HepG2 (cell line): Measurements from ENCODE around the gene PLEKHA6. TPM values are rescaled to one million over a fixed set of nuclear protein-coding genes. Genes with fewer than 3 reads are reported as not detected.

Experiments
- ATAC-seq: fragments of 200-7000 bp; cut with Tn5 transposase; 3 replicates; pipeline ENCODE4 v1.9.1; 2020; ENCODE audit warnings: mild to moderate bottlenecking, moderate library complexity
- BruUV-seq: library from RNA; stranded (reverse); fragments of 400-500 nt; replicated peaks from 2 replicates; lab custom pipeline; 2021; lab: Mats Ljungman, UMichigan
- CTCF ChIA-PET: fragments of 300-600 bp; formaldehyde crosslinking; extraction: SDS; loops from one replicate; lab custom pipeline; 2021; ENCODE audit warnings: low total read pairs, inconsistent platforms, low intra/inter-chr PET ratio; lab: Yijun Ruan, JAX
- POLR2A ChIA-PET: fragments of 350-600 bp; sonication (Branson Sonifier 250); formaldehyde crosslinking; loops from one replicate; lab custom pipeline; 2020; ENCODE audit warnings: antibody characterized with exemption, inconsistent platforms; lab: Yijun Ruan, JAX
- DNase-seq: peaks from one replicate; pipeline ENCODE4 v3.0.0-alpha.2; 2015; ENCODE audit warnings: low spot score
- FAIRE-seq: peaks from 3 replicates; lab custom pipeline; 2011; peaks lifted over from hg19 to GRCh38; lab: Jason Lieb, UNC
- H2AFZ ChIP-seq: one replicate; pipeline ENCODE4 v1.6.1; 2011; ENCODE audit warnings: low read length, inconsistent platforms
- H3K27ac ChIP-seq: fragments of 300-600 bp; 3 replicates; pipeline ENCODE4 v1.8.0; 2011; ENCODE audit warnings: mixed run types, mild to moderate bottlenecking, mixed read lengths, low read length, inconsistent platforms; ENCODE audit not compliant: insufficient read depth; ENCODE audit errors: extremely low read length
- H3K27me3 ChIP-seq, 2 experiments: fragments of 200-600 bp in 1 of 2; 2 replicates in 1 of 2; 3 replicates in 1 of 2; pipeline versions ENCODE4 v1.6.0 to v1.8.0; 2011; ENCODE audit warnings: low read length in 2 of 2, mild to moderate bottlenecking in 2 of 2, moderate library complexity in 2 of 2, inconsistent platforms in 1 of 2; ENCODE audit not compliant: insufficient read depth in 2 of 2, control insufficient read depth in 1 of 2
- H3K36me3 ChIP-seq, 2 experiments: fragments of 200-600 bp in 1 of 2; replicated peaks in 1 of 2; 2 replicates in 1 of 2; 3 replicates in 1 of 2; pipeline versions ENCODE4 v1.5.1 to v1.8.0; 2011; ENCODE audit warnings: low read length in 2 of 2, inconsistent platforms in 1 of 2; ENCODE audit not compliant: insufficient read depth in 2 of 2, control insufficient read depth in 1 of 2
- H3K4me1 ChIP-seq: 2 replicates; pipeline ENCODE4 v1.5.1; 2012; ENCODE audit warnings: low read length, inconsistent platforms; ENCODE audit not compliant: insufficient read depth
- H3K4me2 ChIP-seq: 2 replicates; pipeline ENCODE4 v1.6.0; 2011; ENCODE audit warnings: low read depth, low read length, inconsistent platforms
- H3K4me3 ChIP-seq, 3 experiments: fragments of 200-600 bp in 1 of 3; sonication (generic), shearing (Covaris generic) in 1 of 3; replicated peaks in 1 of 3; 2 replicates each; pipeline ENCODE4 v1.5.1; 2011 to 2016; ENCODE audit warnings: low read length in 3 of 3, inconsistent platforms in 2 of 3, low read depth in 2 of 3, mild to moderate bottlenecking in 2 of 3, control low read depth in 1 of 3, mixed read lengths in 1 of 3; ENCODE audit not compliant: insufficient read depth in 1 of 3
- H3K79me2 ChIP-seq: one replicate; pipeline ENCODE4 v1.6.1; 2011; ENCODE audit warnings: low read length, inconsistent platforms; ENCODE audit not compliant: insufficient read depth
- H3K9ac ChIP-seq: 2 replicates; pipeline ENCODE4 v1.6.0; 2011; ENCODE audit warnings: mild to moderate bottlenecking, low read depth, low read length, inconsistent platforms; ENCODE audit not compliant: insufficient read depth
- H3K9me3 ChIP-seq: 2 replicates; pipeline ENCODE4 v1.5.1; 2012; ENCODE audit warnings: mild to moderate bottlenecking, low read length
- H4K20me1 ChIP-seq: 2 replicates; pipeline ENCODE4 v1.6.0; 2011; ENCODE audit warnings: inconsistent platforms, mild to moderate bottlenecking, low read length, moderate library complexity; ENCODE audit not compliant: insufficient read depth
- FOXO4 ChIP-seq: sonication (generic); formaldehyde crosslinking; conservative IDR thresholded peaks from 2 replicates; pipeline ENCODE4 v1.8.1; 2023; ENCODE audit warnings: missing genetic modification reagents
- GTF2F1 ChIP-seq: fragments of 150-350 bp; IDR thresholded peaks from 2 replicates; pipeline ENCODE4 v1.6.1; 2014; ENCODE audit warnings: low read length
- HMGXB3 ChIP-seq: sonication (generic); formaldehyde crosslinking; IDR thresholded peaks from 2 replicates; pipeline ENCODE4 v1.4.0; 2020; ENCODE audit warnings: missing genetic modification reagents, borderline replicate concordance
- POLR2AphosphoS5 ChIP-seq: IDR thresholded peaks from 2 replicates; pipeline ENCODE4 v1.6.1; 2012; ENCODE audit warnings: low read depth, low read length
- PTBP1 ChIP-seq: fragments of 200-400 bp; formaldehyde crosslinking; IDR thresholded peaks from 2 replicates; pipeline ENCODE4 v1.6.1; 2018; ENCODE audit warnings: low read length, low read depth; ENCODE audit not compliant: poor library complexity, severe bottlenecking
- REPIN1 ChIP-seq: sonication (generic); formaldehyde crosslinking; IDR thresholded peaks from 2 replicates; pipeline ENCODE4 v1.8.0; 2022; ENCODE audit warnings: missing genetic modification reagents, low read depth, mild to moderate bottlenecking, borderline replicate concordance
- ZEB1 ChIP-seq: IDR thresholded peaks from 2 replicates; pipeline ENCODE4 v1.6.1; 2012; ENCODE audit warnings: mild to moderate bottlenecking, low read depth, inconsistent platforms; ENCODE audit not compliant: insufficient replicate concordance
- ZKSCAN1 ChIP-seq: fragments of 150-350 bp; IDR thresholded peaks from 2 replicates; pipeline ENCODE4 v1.6.1; 2014; ENCODE audit warnings: low read length
- ZNF687 ChIP-seq: sonication (generic); formaldehyde crosslinking; IDR thresholded peaks from 2 replicates; pipeline ENCODE4 v1.5.1; 2020; ENCODE audit warnings: mild to moderate bottlenecking, missing genetic modification reagents, moderate library complexity
- WGBS: methylation state at CpG from one replicate; pipeline ENCODE4 v1.1.6; 2017; ENCODE audit warnings: low lambda C conversion rate; 5-methylcytosine and 5-hydroxymethylcytosine counted together
- in situ Hi-C: cut with HindIII; loops from 2 replicates; pipeline ENCODE4 v1.10.0; 2017; ENCODE audit warnings: low pct_unique_long_range_greater_than_20kb; ENCODE audit not compliant: extremely low pct_ligation_motif_present
- intact Hi-C: fragments of 100-400 bp; cut with micrococcal nuclease; formaldehyde crosslinking; loops from one replicate; pipeline ENCODE4 v1.10.0; 2022; ENCODE audit not compliant: unreplicated experiment
- polyA plus RNA-seq, 8 experiments: library from polyadenylated mRNA; depleted of rRNA in 3 of 8; stranded (reverse) in 7 of 8; unstranded in 1 of 8; fragments of >200 nt; fragmentation: Illumina TruSeq in 4 of 8; extraction: Trizol in 4 of 8; gene quantifications; 2 replicates each; pipeline versions ENCODE4 v1.2.1 to v1.2.3, GENCODE V29; 2011 to 2016; ENCODE audit warnings: low read depth in 4 of 8, missing spikeins in 1 of 8, mixed read lengths in 1 of 8; ENCODE audit not compliant: insufficient read depth in 1 of 8
- total RNA-seq, 5 experiments: library from RNA; depleted of rRNA; stranded (reverse); fragments of >200 nt; fragmentation: Illumina TruSeq; extraction: Trizol; gene quantifications; 2 replicates each; pipeline ENCODE4 v1.2.3, GENCODE V29; 2016; ENCODE audit warnings: low read depth in 1 of 5

Gene PLEKHA6
- total and polyA plus RNA-seq, 2 of the 13 experiments (the other 11 are each of a cell fraction or from before 2014, with no cell fraction given): 5.3 to 11.4 TPM

- POLR2A ChIA-PET: interaction anchor here (1.0 to 2.0 kb wide), 4 partner anchors 9 to 90 kb away, joined by 3 to 7 read pairs (median 4); no protein-coding TSS in a partner anchor
- no peak for FAIRE-seq
- peak; percentile 62 for ATAC-seq
- H3K36me3 ChIP-seq: no peaks in the 10 kb centered on the region
- H3K4me1 ChIP-seq: peaks cover 39% of the 10 kb centered on the region
- DNase-seq: no peak
- no peaks in the 10 kb centered on the region for H3K9me3 ChIP-seq
- H3K4me3 ChIP-seq: peak overlapping the region; percentile 8 to 57 (median 26); a peak in 5 of 6 replicates
- H3K79me2 ChIP-seq: no peaks in the 10 kb centered on the region
- intact Hi-C loops (no loop called here), in situ Hi-C loops (no loop called here)
- peak overlapping the region; percentile 72 for H3K4me2 ChIP-seq
- no peaks in the 10 kb centered on the region for H4K20me1 ChIP-seq
- WGBS: 20% methylated on average over 6 of the region's 8 CpGs
- CTCF ChIA-PET: no interaction called here
- H2AFZ ChIP-seq: no peak overlapping the region
- TF ChIP-seq REPIN1 (CRISPR knock-in tag) (0 out of 2 replicates have a peak, but pooled peaks have one; percentile 14), POLR2AphosphoS5 (no peak), ZEB1 (peak; percentile 14), GTF2F1 (no peak), FOXO4 (CRISPR knock-in tag) (0 out of 2 replicates have a peak, but pooled peaks have one; percentile 25), HMGXB3 (CRISPR knock-in tag) (no peak), ZKSCAN1 (no peak), ZNF687 (peak; percentile 7; the same call in 1 of the 2 replicates), PTBP1 (no peak)
- TF ChIP-seq, all 625 proteins: peak for 4
- H3K27me3 ChIP-seq: no peaks in the 10 kb centered on the region
- no TSS peak for BruUV-seq
- peak overlapping the region; percentile 24; the same call in 1 of the 2 replicates for H3K9ac ChIP-seq
- peak overlapping the region; percentile 6 for H3K27ac ChIP-seq
These were observed 72.2 kb downstream of the PLEKHA6 start for GRCh38 chr1:204287466-204287891.
